H54 (cell line): ENCODE results near the gene CUL9.

Experiments used
- DNase-seq: peaks from one replicate; pipeline ENCODE4 v3.0.0; 2011; ENCODE audit warnings: low spot score, mixed read lengths; ENCODE audit not compliant: insufficient read length
- FAIRE-seq: peaks from 3 replicates; lab custom pipeline; 2011; peaks lifted over from hg19 to GRCh38; lab: Jason Lieb, UNC
- POLR2A ChIP-seq: IDR thresholded peaks from 2 replicates; pipeline ENCODE4 v1.6.1; 2011; ENCODE audit warnings: low read depth, mild to moderate bottlenecking, low read length

Gene CUL9

GRCh38 chr6:43256670-43257366 is 74.8 kb downstream of the CUL9 start:
- DNase-seq (no peak), FAIRE-seq (no peak)
- no peak for TF ChIP-seq POLR2A

- TF ChIP-seq POLR2A: no peak
- DNase-seq (no peak), FAIRE-seq (no peak)
These were observed 75.6 kb downstream of the CUL9 start for GRCh38 chr6:43257367-43258145.

- no peak for FAIRE-seq
- no peak for DNase-seq
These were observed 76.2 kb downstream of the CUL9 start for GRCh38 chr6:43258180-43258579.

GRCh38 chr6:43258807-43259686 is 77.1 kb downstream of the CUL9 start:
- no peak for TF ChIP-seq POLR2A
- FAIRE-seq (no peak), DNase-seq (no peak)

More at GRCh38 chr6:43258180-43258579, 76.2 kb downstream of the CUL9 start:
- no peak for TF ChIP-seq POLR2A

- TF ChIP-seq POLR2A: no peak
- no peak for FAIRE-seq
- no peak for DNase-seq
These were observed 78.8 kb downstream of the CUL9 start for GRCh38 chr6:43260791-43261190.

GRCh38 chr6:43261198-43261597 is 79.2 kb downstream of the CUL9 start:
- no peak for TF ChIP-seq POLR2A
- FAIRE-seq (no peak), DNase-seq (no peak)

- DNase-seq (no peak), FAIRE-seq (no peak)
- TF ChIP-seq POLR2A: no peak
These were observed 80.2 kb downstream of the CUL9 start for GRCh38 chr6:43262000-43262779.

DNA sequence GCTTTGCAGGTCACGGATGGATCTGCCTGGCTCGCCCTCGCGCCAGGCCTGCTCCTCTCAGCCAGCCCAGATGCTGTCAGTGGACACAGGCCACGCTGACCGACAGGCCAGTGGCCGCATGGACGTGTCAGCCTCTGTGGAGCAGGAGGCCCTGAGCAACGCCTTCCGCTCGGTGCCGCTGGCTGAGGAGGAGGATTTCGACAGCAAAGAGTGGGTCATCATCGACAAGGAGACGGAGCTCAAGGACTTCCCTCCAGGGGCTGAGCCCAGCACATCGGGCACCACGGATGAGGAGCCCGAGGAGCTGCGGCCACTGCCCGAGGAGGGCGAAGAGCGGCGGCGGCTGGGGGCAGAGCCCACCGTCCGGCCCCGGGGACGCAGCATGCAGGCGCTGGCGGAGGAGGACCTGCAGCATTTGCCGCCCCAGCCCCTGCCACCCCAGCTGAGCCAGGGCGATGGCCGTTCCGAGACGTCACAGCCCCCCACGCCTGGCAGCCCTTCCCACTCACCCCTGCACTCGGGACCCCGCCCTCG is 80.9 kb downstream of the CUL9 start:
- DNase-seq (no peak), FAIRE-seq (no peak)
- no peak for TF ChIP-seq POLR2A

DNA sequence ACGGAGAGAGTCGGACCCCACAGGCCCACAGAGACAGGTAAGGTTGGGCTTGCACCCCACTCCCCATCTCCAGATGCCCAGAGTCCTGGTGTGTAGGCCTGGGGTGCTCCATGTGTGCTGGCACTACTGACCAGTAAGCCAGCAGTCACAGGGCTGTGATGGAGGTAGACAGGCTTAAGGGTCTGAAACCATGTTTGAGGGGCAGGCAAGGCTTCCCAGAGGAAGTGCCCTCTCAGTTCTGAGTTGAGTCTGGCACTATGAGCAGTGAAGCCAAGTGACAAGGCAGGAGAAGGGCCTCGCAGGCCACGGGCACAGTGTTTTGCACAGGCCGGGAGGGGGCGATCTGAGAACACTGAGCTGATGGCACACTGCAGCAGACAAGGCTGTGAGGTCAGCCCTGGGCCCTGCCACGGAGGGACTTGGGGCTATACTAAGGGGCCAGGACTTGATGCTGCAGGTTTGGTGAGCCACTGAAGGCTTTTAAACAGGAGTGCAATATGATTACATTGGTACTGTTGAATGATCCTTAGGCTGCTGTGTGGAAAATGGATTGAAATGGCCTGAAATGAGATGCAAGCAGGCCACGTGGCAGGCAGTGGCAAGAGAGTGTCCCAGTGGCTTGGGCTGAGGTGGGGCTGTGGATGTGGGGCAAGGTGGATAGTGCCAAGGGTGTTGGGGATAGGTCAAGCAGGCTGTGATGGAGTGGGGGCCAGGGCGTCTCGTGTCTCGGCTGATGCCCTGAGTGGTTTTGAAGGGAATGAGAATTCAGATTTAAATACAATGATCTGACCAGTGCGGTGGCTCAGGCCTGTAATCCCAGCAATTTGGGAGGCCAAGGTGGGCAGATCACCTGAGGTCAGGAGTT is 81.5 kb downstream of the CUL9 start:
- peak; percentile 70 for FAIRE-seq
- TF ChIP-seq POLR2A: no peak
- peak; percentile 95 for DNase-seq

DNA sequence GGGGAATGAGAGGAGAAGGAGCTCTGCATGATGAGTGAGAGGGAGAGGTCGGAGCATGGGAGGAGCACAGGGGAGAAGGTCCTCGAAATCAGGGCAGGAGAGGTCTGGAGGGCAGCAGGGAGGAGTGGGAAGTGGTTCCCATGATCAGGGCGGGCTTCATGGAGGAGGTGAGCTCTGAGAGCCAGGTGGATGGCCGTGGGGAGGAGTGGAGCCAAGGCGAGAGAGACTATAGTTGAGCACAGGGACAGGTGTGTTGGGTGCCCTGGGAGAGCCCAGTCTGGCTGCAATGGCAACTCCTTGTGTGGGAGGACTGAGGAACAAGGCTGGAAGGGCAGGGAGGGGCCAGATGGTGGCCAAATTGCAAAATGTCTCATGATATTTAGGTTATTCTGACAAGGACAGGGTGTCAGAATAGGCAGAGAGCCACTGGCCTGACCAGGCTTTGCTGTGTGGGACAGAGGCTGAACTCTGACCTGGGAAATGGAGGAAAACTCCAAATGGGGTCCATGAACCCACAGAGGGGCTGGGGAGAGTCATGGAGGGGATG is 82.7 kb downstream of the CUL9 start:
- DNase-seq (no peak), FAIRE-seq (no peak)
- no peak for TF ChIP-seq POLR2A

- DNase-seq: no peak
- no peak for FAIRE-seq
- no peak for TF ChIP-seq POLR2A
These were observed 83.6 kb downstream of the CUL9 start for GRCh38 chr6:43265564-43265963.
